Activated CD8-positive, alpha-beta T cell treated with anti-CD3 and anti-CD28 coated beads for 36 hours (primary cell): ENCODE data around the gene PPM1L. TPM values are rescaled to one million over a fixed set of nuclear protein-coding genes. Genes with fewer than 3 reads are reported as not detected.

Experiments used
- ATAC-seq: fragments of 200-7000 bp; cut with Tn5 transposase; one replicate; pipeline ENCODE4 v1.10.0; 2021; ENCODE audit warnings: mild to moderate bottlenecking, moderate library complexity
- CTCF ChIA-PET: fragments of 350-600 bp; sonication (Branson Sonifier 250); formaldehyde crosslinking; loops from one replicate; lab custom pipeline; 2021; ENCODE audit warnings: antibody characterized with exemption; lab: Charles Lee
- POLR2A ChIA-PET: fragments of 350-600 bp; sonication (Branson Sonifier 250); formaldehyde crosslinking; loops from one replicate; lab custom pipeline; 2021; ENCODE audit warnings: antibody characterized with exemption; lab: Charles Lee
- DNase-seq: peaks from one replicate; pipeline ENCODE4 v3.0.0-alpha.2; 2020
- H3K27ac Mint-ChIP-seq: one replicate; pipeline ENCODE4 v1.8.0; 2021; ENCODE audit warnings: mild to moderate bottlenecking, mixed read lengths
- H3K27me3 Mint-ChIP-seq: one replicate; pipeline ENCODE4 v1.8.0; 2021; ENCODE audit warnings: mixed read lengths
- H3K36me3 Mint-ChIP-seq: one replicate; pipeline ENCODE4 v1.8.0; 2021; ENCODE audit warnings: low read depth, mixed read lengths
- H3K4me1 Mint-ChIP-seq: one replicate; pipeline ENCODE4 v1.8.0; 2021; ENCODE audit warnings: low read depth, mixed read lengths
- H3K4me3 Mint-ChIP-seq: one replicate; pipeline ENCODE4 v1.8.0; 2021; ENCODE audit warnings: mild to moderate bottlenecking, moderate library complexity, mixed read lengths
- H3K9me3 Mint-ChIP-seq: one replicate; pipeline ENCODE4 v1.8.0; 2021; ENCODE audit warnings: mixed read lengths
- intact Hi-C: fragments of 100-400 bp; cut with micrococcal nuclease; formaldehyde crosslinking; loops from one replicate; pipeline ENCODE4 v1.10.0; 2022
- total RNA-seq, 2 experiments: library from RNA; stranded (reverse); gene quantifications; one replicate each; pipeline ENCODE4 v1.2.3, GENCODE V29; 2021
- TF ChIP-seq, protein P1 (sequence below): fragments of 200-600 bp; IDR thresholded peaks from one replicate; pipeline ENCODE4 v1.8.0; 2022; ENCODE audit warnings: antibody characterized with exemption, mild to moderate bottlenecking

The PPM1L gene
- total RNA-seq, 2 experiments from 2014 or later: 2.6 to 2.7 TPM

DNA sequence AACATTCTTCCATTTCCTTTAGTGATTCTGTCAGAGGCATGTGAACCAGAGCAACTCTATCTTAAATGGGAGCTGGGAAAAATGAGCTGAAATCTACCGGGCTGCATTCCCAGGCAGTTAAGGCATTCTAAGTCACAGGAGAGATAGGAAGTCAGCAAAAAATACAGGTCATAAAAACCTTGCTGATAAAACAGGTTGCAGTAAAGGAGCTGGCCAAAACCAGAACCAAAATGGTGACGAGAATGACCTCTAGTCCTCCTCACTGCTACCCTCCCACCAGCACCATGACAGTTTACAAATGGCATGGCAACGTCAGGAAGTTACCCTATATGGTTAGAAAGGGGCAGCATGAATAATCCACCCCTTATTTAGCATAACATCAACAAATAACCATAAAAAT, 282.7 kb downstream of the PPM1L start:
- Mint-ChIP-seq H3K36me3 (peaks cover 12% of the 10 kb centered on the region), H3K9me3 (peaks cover 2% of the 10 kb centered on the region), H3K27ac (no peak overlapping the region), H3K4me1 (peaks cover 17% of the 10 kb centered on the region), H3K4me3 (no peak overlapping the region), H3K27me3 (no peaks in the 10 kb centered on the region)
- ChIA-PET POLR2A (interaction anchor here (0.6 kb wide), 1 partner anchor 1157 kb away, joined by 3 read pairs; no protein-coding TSS in a partner anchor), CTCF (no interaction called here)
- DNase-seq (no peak), ATAC-seq (no peak)
- TF ChIP-seq, protein P1, sequence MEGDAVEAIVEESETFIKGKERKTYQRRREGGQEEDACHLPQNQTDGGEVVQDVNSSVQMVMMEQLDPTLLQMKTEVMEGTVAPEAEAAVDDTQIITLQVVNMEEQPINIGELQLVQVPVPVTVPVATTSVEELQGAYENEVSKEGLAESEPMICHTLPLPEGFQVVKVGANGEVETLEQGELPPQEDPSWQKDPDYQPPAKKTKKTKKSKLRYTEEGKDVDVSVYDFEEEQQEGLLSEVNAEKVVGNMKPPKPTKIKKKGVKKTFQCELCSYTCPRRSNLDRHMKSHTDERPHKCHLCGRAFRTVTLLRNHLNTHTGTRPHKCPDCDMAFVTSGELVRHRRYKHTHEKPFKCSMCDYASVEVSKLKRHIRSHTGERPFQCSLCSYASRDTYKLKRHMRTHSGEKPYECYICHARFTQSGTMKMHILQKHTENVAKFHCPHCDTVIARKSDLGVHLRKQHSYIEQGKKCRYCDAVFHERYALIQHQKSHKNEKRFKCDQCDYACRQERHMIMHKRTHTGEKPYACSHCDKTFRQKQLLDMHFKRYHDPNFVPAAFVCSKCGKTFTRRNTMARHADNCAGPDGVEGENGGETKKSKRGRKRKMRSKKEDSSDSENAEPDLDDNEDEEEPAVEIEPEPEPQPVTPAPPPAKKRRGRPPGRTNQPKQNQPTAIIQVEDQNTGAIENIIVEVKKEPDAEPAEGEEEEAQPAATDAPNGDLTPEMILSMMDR: no peak
- intact Hi-C loops: loop anchor here (5.0 kb wide), 1 partner anchor 34 kb away; no protein-coding TSS in a partner anchor

DNA sequence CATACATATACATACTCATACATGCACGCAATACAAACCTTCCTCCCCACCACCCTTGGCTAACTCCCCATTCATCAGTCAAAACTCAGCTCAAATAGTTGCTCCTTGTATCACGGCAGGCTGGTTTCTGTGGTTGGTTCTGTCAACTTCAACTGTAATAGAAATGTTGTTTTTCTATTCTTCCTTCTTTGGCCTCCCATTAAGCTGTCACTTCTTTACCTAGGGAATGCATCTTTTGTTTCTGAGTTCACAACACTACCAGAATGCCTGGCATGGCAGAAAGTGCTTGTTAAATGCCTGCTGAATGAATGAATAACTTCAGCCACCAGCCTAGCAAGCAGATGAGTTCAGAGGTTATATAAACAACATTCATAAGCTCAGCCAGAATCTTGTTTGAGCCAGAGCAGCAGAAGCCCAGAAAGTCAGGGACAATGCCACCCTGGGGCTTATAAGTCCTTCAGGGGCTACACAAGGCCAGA, 286.0 kb downstream of the PPM1L start:
- DNase-seq: no peak
- H3K9me3 Mint-ChIP-seq: peaks cover 10% of the 10 kb centered on the region
- H3K4me3 Mint-ChIP-seq: no peak overlapping the region
- no peaks in the 10 kb centered on the region for H3K27me3 Mint-ChIP-seq
- no peak for ATAC-seq
- ChIA-PET CTCF (no interaction called here), POLR2A (no interaction called here)
- H3K4me1 Mint-ChIP-seq: no peaks in the 10 kb centered on the region
- no peak overlapping the region for H3K27ac Mint-ChIP-seq
- intact Hi-C loops: no loop called here
- TF ChIP-seq, protein P1: no peak
- peaks cover 5% of the 10 kb centered on the region for H3K36me3 Mint-ChIP-seq

DNA sequence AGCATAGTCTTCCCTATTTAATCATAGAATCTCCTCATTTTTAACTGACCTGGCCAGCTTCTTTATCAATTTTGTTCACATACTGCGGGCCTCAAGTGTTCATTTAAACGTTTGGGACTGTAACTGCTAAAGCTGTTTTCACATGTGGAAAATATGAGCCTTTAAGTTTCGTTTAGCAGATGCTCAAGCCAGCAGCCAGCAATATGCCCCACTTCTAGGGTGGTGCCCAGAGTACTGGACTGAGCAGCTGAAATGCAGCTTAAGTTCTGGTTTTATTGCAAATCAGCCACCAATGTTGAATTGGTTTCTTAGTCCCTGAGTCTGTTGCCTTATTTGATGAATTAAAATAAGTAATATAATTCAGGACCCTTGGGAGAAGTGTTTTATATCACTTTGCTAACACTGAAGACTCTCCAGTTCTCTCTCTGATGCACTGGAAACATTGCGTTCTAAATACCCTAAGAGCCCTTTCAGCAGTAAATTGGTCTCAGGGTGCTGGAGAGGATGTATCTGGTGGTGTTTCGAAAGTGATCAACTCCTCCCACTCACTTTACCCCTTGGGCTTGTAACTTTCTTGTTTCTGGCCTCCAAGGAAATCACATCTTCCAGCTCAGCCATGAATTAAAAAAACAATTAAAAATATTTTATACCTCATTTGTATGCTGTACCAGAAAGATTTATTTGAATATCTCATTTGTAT, 287.5 kb downstream of the PPM1L start:
- DNase-seq: no peak
- intact Hi-C loops: no loop called here
- no peak overlapping the region for H3K27ac Mint-ChIP-seq
- H3K36me3 Mint-ChIP-seq: peaks cover 5% of the 10 kb centered on the region
- POLR2A ChIA-PET: no interaction called here
- ATAC-seq: no peak
- no peaks in the 10 kb centered on the region for H3K4me1 Mint-ChIP-seq
- H3K27me3 Mint-ChIP-seq: no peaks in the 10 kb centered on the region
- TF ChIP-seq, protein P1: no peak
- CTCF ChIA-PET: no interaction called here
- H3K9me3 Mint-ChIP-seq: peaks cover 12% of the 10 kb centered on the region
- H3K4me3 Mint-ChIP-seq: no peak overlapping the region

DNA sequence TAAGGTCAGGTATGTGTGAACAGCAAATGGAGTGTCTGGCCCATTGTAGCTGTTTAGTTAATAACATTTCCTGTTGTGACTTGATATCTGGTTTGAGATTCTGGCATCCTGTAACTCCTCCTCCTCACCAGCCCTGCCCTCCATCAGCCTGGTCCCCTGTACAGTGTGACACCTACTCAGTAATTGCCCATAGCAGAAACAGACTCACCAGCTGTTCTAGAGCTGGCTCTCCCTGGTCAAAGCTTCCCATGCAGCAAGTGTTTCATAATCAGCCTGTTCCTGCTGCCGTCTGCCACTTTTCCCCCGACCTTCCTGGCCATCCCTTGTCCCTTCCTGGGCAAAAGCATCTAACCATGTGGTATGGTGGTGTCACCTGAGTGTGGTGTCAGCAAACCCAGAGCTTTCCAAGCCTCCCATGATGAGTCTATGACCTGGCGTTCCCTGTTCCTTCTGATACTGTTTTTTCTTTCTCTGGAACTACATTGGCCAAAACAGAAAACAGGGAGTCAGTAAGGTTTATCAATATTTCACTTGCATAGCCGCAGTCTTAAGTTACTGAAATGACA, 293.7 kb downstream of the PPM1L start:
- Mint-ChIP-seq H3K4me1 (peaks cover 12% of the 10 kb centered on the region), H3K4me3 (no peak overlapping the region), H3K9me3 (peaks cover 13% of the 10 kb centered on the region), H3K36me3 (peaks cover 5% of the 10 kb centered on the region), H3K27ac (no peak overlapping the region), H3K27me3 (no peaks in the 10 kb centered on the region)
- POLR2A ChIA-PET: no interaction called here
- CTCF ChIA-PET: no interaction called here
- peak; percentile 67 for ATAC-seq
- no peak for DNase-seq
- intact Hi-C loops: no loop called here
- TF ChIP-seq, protein P1: no peak

DNA sequence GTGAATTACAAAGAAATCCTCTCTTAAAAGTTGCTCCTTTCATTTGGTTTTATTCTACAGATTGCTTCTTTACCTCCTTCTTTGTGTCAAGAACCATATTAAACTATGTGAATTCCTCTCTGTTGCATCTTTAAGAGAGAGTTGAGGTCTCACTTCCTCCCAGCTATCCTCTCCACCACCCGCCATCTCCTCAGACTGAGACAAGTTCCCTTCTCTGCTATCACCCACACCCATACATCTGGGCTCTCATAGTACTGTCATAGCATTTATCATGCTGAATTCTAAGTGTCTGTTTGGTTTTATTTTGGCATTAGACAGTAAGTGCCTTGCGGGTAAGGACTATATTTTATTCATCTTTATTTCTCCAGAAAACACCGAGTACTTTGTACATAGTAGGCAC, 294.9 kb downstream of the PPM1L start:
- CTCF ChIA-PET: interaction anchor here (1.4 kb wide), 1 partner anchor 47 kb away, joined by 4 read pairs; no protein-coding TSS in a partner anchor
- H3K27me3 Mint-ChIP-seq: no peaks in the 10 kb centered on the region

More for the DNA sequence above, 294.9 kb downstream of the PPM1L start:
- intact Hi-C loops: no loop called here
- DNase-seq (no peak), ATAC-seq (no peak)
- TF ChIP-seq, protein P1: no peak
- Mint-ChIP-seq H3K27ac (no peak overlapping the region), H3K4me3 (no peak overlapping the region), H3K9me3 (peaks cover 7% of the 10 kb centered on the region), H3K4me1 (peaks cover 12% of the 10 kb centered on the region), H3K36me3 (no peaks in the 10 kb centered on the region)
- POLR2A ChIA-PET: no interaction called here
